Pancreas (tissue), 10 donors: ENCODE measurements around the gene AQP12A. TPM values are rescaled to one million over a fixed set of nuclear protein-coding genes. Genes with fewer than 3 reads are reported as not detected.

Experiments
- ATAC-seq, 4 donors: fragments of 200-7000 bp; cut with Tn5 transposase; one replicate each; pipeline versions ENCODE4 v1.8.0 to v1.9.1; 2020; ENCODE audit warnings: mild to moderate bottlenecking in 4 of 4, moderate library complexity in 4 of 4
- DNase-seq, 6 donors: peaks; one replicate each; pipeline ENCODE4 v3.0.0-alpha.2; 2020
- FAIRE-seq: peaks from 2 replicates; lab custom pipeline; 2012; peaks lifted over from hg19 to GRCh38; lab: Jason Lieb, UNC
- H3K27ac ChIP-seq, 4 donors: fragments of 200-600 bp; sonication (generic); 1 replicate in 3 of 4; 2 replicates in 1 of 4; pipeline versions ENCODE4 v1.5.0 to v1.8.0; 2020
- H3K27me3 ChIP-seq, 4 donors: fragments of 200-600 bp; one replicate each; pipeline ENCODE4 v1.8.0; 2021
- H3K36me3 ChIP-seq, 3 donors: fragments of 200-600 bp; sonication (generic) in 1 of 3; one replicate each; pipeline versions ENCODE4 v1.5.0 to v1.8.0; 2020 to 2021
- H3K4me1 ChIP-seq, 3 donors: fragments of 200-600 bp; one replicate each; pipeline ENCODE4 v1.8.0; 2021
- H3K4me3 ChIP-seq, 4 donors: fragments of 200-600 bp; sonication (generic) in 2 of 4; one replicate each; pipeline versions ENCODE4 v1.5.0 to v1.8.0; 2020 to 2021
- H3K9me3 ChIP-seq, 4 donors: fragments of 200-600 bp; one replicate each; pipeline ENCODE4 v1.8.0; 2021
- WGBS, 2 donors: extraction: QIAGEN DNeasy Blood & Tissue Kit; methylation state at CpG; one replicate each; pipeline ENCODE4 v1.1.7; 2013; 5-methylcytosine and 5-hydroxymethylcytosine counted together
- intact Hi-C, 3 donors: fragments of 100-400 bp; cut with DNase I; formaldehyde crosslinking; loops; one replicate each; pipeline versions ENCODE4 v1.11.1 to v1.14.2; 2022
- polyA plus RNA-seq, 2 donors: library from polyadenylated mRNA; stranded (reverse); fragments of 200-250 nt; gene quantifications; one replicate each; pipeline ENCODE4 v1.2.3, GENCODE V29; 2013
- total RNA-seq, 6 donors: library from RNA; stranded (reverse); fragmentation: NEBNext Ultra II Directional in 4 of 6; extraction: Animal tissue kit (Norgen Biotek cat#: 25700) in 4 of 6; gene quantifications; one replicate each; pipeline versions ENCODE4 v1.2.1 to v1.2.4, GENCODE V29; 2021 to 2023
- TF ChIP-seq, protein P1 (sequence below), 4 donors: fragments of 200-600 bp; sonication (generic) in 3 of 4; IDR thresholded peaks; one replicate each; pipeline versions ENCODE4 v1.5.0 to v1.8.0; 2021; ENCODE audit warnings: antibody characterized with exemption in 4 of 4
- donor health status: healthy with polysubstance abuse.
- donor health status: DM: no; HTN: no; CAD: no; lungs with moderate emphysema.
- donor health status: DM: no; HTN: no; CAD: no.
- donor health status: control.
- donor health status: control.
- donor health status: Bipolar disorder and iron deficiency.
- donor health status: DM: yes; HTN: yes; CAD: no.
- donor health status: DM: no; HTN: no; CAD: no.
- donor health status: DM: no; HTN: no; CAD: no.
- donor health status: DM: yes; HTN: yes; CAD: no.

Gene AQP12A
- total and polyA plus RNA-seq, 8 donors, result 46.6 to 744 (median 122) TPM

DNA sequence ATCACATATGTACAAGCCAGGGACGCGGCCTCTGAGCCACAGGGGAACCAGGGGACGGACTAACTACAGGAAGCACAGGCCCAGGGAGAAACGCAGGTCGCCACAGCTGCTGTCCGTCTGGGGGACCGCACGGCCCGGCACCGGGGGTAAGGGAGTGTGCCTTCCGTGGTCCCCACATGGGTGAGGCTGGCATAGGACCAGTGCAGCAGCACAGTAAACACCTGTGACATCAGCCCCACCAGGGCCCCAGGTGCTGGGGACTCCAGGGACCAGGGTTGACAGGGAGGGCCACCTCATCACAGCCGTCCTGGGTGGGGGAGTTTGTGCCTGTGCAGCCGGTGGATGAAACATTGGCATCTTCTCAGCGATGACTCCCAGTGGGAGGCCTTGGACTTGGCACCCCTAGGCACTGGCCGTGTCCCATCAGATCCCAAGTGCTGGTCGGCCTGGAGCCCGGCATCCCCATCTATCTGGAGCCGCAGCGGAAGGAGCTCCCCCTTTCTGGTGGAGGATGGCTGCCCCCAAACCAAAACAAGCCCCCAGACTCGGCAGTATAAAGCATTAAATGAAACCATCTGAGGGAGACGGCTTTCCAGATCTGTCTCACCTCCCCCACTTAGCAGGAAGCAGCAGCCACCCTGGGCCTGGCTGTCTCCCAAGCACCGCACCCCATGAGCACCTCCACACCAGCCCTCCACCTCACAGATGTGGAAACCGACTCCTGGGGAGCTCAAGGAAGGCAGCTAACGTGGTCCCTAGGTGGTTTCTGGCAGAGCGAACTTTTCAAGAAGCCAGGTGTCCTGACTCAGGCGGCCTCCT, 22.5 kb downstream of the AQP12A start:
- intact Hi-C loops, result no loop called here
- H3K27ac ChIP-seq, result no peak overlapping the region
- H3K27me3 ChIP-seq, result no peaks in the 10 kb centered on the region
- DNase-seq, result peak in 2 of 6 donors; percentile 57 to 77
- no peaks in the 10 kb centered on the region for H3K4me1 ChIP-seq
- TF ChIP-seq, protein P1, sequence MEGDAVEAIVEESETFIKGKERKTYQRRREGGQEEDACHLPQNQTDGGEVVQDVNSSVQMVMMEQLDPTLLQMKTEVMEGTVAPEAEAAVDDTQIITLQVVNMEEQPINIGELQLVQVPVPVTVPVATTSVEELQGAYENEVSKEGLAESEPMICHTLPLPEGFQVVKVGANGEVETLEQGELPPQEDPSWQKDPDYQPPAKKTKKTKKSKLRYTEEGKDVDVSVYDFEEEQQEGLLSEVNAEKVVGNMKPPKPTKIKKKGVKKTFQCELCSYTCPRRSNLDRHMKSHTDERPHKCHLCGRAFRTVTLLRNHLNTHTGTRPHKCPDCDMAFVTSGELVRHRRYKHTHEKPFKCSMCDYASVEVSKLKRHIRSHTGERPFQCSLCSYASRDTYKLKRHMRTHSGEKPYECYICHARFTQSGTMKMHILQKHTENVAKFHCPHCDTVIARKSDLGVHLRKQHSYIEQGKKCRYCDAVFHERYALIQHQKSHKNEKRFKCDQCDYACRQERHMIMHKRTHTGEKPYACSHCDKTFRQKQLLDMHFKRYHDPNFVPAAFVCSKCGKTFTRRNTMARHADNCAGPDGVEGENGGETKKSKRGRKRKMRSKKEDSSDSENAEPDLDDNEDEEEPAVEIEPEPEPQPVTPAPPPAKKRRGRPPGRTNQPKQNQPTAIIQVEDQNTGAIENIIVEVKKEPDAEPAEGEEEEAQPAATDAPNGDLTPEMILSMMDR (IDR thresholded peaks at IDR 0.05), result no peak
- no peak overlapping the region for H3K4me3 ChIP-seq
- FAIRE-seq, result no peak
- no peaks in the 10 kb centered on the region for H3K9me3 ChIP-seq
- peak; percentile 30 to 44 (median 42) for ATAC-seq
- no peaks in the 10 kb centered on the region for H3K36me3 ChIP-seq
- 41 to 47% methylated on average over 26 of the region's 26 CpGs for WGBS, 2 donors

DNA sequence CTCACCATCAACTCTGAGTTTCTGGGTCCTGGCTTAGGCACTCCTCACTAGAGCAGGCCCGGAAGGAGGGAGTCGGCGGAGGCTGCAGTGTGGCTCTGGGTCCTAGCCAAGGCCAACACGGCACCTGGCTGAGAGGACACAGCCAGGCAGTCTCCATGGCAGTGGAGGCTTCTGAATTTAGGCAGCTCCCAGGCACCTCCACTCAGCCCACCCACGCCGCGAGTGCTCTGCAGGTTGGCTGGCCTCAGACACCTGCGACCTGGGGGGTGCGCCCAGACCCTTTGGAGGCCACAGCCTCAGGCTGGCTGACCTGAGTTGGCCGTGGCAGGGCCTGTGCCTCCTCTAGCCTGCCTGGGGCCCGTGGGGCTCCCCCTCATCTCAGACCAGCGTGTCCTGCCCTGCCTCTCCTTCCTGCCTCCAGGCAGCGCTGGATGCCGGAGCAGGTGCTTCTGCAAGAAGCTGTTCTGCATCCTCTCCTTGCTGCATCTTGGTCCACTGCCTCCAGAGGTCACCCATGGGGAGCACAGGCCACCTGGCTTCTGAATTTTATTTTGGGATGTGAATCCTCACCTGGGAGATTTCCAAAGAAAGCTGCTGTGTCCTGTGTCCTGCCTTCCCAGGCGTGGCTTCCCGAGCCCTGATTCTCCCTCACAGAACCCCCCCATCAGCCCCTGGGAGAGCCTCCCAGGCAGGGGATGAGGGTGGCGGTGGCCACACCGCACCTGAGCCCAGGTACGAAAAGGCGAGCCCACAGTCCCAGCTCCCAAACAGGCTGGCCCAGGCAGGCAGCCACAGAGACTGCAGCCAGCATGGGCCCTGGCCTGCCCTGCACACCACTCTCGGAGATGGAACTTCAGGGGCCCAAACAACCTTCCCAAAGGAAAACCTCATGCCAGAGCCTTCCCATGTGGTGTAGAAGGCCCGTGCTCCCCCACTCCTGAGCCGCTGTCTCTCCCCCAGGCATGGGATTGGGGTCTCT, 23.4 kb downstream of the AQP12A start:
- Histone ChIP-seq H3K36me3 (no peaks in the 10 kb centered on the region), H3K4me1 (no peaks in the 10 kb centered on the region), H3K27me3 (no peaks in the 10 kb centered on the region), H3K9me3 (no peaks in the 10 kb centered on the region), H3K27ac (no peak overlapping the region), H3K4me3 (no peak overlapping the region)
- TF ChIP-seq, protein P1 (IDR thresholded peaks at IDR 0.05), result no peak
- DNase-seq, result peak in 2 of 6 donors; percentile 66 to 77
- WGBS, 2 donors, result 58 to 66% methylated on average over 23 of the region's 23 CpGs
- intact Hi-C loops, result no loop called here
- FAIRE-seq, result no peak
- ATAC-seq, result peak; percentile 50 to 70 (median 62)

DNA sequence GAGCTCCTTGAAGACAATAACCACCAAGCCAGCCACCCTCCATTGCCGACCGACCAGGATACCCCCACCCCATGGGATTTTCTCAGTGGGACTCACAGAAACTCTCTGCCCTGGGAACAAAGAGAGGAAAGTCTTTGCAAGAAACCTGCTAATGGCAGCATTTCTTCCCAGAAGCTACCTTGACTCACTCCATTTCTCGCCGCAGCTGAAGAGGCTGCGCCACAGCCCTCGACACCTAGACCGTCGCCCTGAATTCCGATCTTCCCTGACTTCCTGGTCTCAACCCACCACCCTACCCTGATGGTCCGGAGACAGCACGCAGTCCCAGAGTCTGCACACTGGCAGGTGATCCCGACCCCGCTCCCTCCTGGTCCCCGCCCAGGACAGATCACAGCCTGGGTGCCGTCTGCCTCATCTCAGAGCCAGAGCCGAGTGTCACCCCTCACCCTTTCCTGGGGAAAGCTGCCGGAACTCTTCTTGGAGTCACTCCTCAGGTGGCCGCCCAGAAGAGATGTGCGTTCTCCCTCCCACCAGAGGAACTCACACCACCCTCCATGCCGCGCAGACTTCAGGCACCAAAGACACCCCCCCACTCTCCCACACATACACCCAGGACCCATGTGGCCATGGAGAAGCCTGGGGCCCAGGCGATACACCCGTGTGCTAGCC, 24.6 kb downstream of the AQP12A start:
- TF ChIP-seq, protein P1 (IDR thresholded peaks at IDR 0.05), result no peak
- FAIRE-seq, result no peak
- no peak overlapping the region for H3K27ac ChIP-seq
- no peaks in the 10 kb centered on the region for H3K9me3 ChIP-seq
- no peaks in the 10 kb centered on the region for H3K36me3 ChIP-seq
- intact Hi-C loops, result no loop called here
- peak in 2 of 6 donors; percentile 30 to 48 for DNase-seq
- H3K27me3 ChIP-seq, result no peaks in the 10 kb centered on the region
- H3K4me3 ChIP-seq, result no peak overlapping the region
- no peak for ATAC-seq
- 92 to 95% methylated on average over 23 of the region's 23 CpGs for WGBS, 2 donors
- H3K4me1 ChIP-seq, result no peaks in the 10 kb centered on the region

DNA sequence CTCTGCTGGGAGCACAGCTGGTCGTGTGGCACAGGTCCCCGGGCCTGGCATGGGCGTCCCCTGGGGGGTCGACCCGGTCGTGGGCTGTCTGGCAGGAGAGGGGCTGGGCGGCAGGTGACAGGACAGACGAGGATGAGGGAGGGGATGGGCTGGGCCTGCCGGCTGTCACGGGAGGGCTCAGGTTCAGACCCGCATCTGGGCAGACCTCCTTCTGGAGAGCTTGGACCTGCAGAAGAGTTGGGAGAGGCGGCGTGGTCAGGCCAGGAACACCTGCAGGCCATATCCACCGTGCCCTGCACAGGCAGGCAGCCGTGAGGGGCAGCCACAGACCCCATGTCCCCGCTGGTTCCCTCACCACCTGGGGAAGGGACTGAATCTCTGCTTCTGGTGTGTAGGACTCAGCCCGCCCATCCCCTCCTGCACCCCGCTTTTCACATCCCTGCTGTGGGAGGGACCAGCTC, 25.5 kb downstream of the AQP12A start:
- WGBS, 2 donors, result 84 to 88% methylated on average over 14 to 18 of the region's 18 CpGs

More for the DNA sequence above, 25.5 kb downstream of the AQP12A start:
- DNase-seq (peak in 2 of 6 donors; percentile 36 to 61), FAIRE-seq (no peak), ATAC-seq (no peak)
- no peak overlapping the region for H3K27ac ChIP-seq
- TF ChIP-seq, protein P1 (IDR thresholded peaks at IDR 0.05), result no peak
- H3K27me3 ChIP-seq, result no peaks in the 10 kb centered on the region
- no peaks in the 10 kb centered on the region for H3K4me1 ChIP-seq
- no peaks in the 10 kb centered on the region for H3K9me3 ChIP-seq
- H3K36me3 ChIP-seq, result no peaks in the 10 kb centered on the region
- no peak overlapping the region for H3K4me3 ChIP-seq
- intact Hi-C loops, result no loop called here
